Hematopoietic multipotent progenitor cell treated with erythropoietin and hydrocortisone succinate and interleukin-3 and kit ligand, for 8 days (in vitro differentiated cells): ENCODE measurements around the gene DHX58.

Source experiments
- DNase-seq: peaks from one replicate; pipeline ENCODE4 v3.0.0-alpha.2; 2015

The DHX58 gene

DNA sequence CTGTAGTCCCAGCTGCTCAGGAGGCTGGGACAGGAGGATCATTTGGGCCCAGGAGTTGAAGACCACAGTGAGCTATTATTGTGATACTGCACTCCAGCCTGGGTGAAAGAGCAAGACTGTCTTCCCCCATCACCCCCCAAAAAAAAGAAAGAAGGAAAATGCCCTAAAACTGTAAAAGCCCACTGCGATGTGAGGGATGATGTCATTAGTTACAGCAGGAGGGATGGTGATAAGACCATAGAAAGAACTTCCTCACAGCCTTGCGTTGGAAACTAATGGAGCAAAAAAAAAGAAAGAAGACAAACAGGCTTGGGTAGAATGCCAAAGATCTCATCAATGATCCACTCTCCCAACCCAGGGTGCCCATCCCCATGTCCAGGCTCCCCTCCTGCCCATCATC, 33.0 kb downstream of the DHX58 start:
- DNase-seq: no peak

DNA sequence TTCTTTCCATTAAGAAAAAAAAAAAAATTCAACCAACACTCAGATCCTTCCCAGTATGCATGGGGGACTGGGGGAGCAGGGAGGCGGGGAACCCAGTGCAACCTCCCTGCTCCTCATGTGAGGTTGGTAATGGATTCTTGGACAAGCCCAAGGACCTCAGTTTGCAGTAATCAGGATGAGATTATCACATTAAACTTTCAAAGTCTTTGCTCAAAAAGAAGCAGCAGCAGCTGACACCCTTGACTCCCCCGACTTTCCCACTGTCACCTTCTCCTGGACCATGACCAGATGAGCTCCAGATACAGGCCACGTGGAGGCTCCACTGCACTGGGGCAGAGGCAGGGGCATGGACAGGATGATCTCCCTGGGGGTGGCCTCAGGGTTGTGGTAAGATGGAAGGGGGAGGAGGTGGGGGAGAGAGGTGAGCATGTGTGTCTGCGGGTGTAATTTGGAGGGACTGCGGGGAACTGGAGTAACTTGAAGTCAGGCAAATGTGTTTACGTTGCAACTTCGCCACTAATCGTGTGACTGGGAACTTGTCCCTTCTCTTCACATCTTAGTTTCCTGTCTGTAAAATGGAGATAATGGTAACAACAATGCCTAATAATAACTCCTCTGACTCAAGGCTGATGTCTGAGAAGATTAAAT, 34.0 kb downstream of the DHX58 start:
- peak; percentile 42 for DNase-seq

DNA sequence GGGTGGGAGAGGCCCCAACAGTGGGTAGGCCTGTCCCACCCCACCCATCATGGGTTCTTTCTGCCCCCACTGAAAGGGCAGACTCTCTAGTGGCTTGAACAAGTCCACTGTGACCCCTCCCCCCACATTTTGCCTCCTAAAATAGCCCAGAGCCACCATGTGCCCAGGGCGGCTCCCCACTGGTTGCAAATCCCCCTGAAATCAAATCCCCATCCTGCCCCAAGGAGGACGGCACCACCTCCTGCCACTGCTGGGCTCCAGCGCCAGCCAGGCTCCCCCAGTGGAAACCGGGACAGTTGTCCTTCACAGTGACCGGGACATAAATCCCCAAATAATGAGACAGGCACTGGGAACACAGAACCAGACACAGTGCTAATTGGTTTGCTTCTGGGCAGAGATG, 34.8 kb downstream of the DHX58 start:
- DNase-seq: no peak

DNA sequence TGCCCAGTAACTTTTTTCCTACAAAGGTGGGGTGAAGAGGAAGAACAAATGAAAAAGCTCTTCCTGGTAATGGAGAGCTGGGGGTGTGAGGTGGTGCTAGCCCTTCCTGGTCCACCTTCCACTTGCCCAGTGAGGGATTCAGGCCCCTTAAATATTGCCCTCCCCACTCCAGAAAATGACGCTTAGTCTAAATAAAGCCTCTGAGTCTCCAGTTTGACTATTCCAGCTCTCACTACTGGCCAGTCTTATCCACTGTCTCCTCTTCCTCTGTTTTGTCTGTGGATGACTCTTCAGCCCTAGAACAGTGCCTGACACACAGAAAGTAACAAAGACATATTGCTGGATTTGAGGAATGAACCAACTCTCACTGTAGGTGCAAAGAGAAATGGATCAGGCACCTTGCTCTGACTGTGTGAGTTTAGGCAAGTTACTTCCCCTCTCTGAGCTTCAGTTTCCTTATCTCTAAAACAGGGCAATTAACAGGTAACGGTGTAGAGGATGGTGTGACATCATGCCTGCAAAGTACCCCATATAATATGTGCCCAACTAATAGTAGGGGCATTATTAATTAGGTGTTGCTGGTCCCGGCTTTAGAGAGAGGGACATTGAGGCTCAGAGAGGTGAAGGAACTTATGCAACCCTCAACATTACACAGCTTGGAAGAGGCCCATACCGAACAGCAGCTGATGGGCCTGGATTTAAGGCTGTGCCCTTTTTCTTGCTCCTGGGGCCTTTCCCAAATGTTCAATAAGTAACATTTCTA, 35.5 kb downstream of the DHX58 start:
- DNase-seq: no peak

DNA sequence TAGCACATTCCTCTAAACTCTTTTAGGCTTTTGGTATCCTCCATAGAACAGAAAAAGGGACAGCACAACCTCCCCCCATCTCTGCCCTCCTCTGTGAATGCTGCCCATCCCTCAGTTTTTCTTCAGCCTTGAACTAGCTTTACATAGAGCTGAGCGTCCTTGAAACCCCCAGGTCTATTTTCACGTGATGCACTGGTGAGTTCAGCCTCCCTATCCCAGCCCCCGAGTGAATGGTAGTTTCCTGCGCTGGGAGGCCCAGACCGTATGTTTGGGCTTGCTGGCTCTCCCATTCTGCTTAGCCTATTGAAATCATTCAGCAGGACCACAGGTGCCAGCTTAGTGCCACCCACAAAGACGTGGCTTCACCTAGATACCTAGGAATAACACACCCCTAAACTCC, 36.7 kb downstream of the DHX58 start:
- no peak for DNase-seq

DNA sequence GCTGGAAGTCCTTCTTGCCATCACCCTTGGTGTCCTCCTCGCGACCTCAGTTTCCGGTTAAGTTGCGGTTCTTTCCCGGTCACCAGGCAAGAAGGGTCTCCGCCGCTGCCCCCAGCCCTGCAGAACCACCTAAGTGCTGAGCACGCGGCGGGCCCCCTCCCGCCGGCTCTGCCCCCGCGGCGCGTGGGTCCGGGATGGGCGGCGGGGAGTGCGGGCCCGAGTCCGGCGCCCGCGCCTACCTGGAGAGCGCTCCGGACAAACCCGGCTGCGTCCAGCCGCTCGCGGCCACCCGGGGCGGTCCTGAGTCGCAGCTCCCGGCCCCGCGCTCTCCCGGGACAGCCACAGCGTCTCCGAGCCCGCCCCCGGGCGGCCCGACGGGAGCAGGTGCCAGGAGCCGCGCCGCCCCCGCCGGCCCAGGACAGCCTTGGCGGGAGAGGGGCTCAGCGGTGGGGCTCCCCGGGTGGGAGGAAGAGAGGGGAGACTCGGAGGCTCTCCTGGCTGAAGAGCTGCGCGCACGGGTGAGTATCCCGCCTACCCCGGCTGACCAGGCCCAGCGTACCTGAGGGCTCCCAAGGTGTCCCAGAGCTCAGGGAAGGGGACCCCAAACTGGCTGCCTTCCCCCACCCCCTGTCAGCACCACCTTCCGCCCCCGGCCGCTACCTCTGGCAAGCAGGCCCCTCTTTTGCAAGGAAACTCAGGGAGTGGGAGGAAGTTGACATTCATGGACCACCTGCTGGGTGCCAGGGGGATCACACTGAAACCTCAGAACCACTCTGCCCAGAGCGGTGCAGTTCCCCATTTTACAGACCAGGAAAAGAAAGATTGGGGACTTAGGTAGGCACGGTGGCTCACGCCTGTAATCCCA, 40.0 kb downstream of the DHX58 start:
- no peak for DNase-seq

DNA sequence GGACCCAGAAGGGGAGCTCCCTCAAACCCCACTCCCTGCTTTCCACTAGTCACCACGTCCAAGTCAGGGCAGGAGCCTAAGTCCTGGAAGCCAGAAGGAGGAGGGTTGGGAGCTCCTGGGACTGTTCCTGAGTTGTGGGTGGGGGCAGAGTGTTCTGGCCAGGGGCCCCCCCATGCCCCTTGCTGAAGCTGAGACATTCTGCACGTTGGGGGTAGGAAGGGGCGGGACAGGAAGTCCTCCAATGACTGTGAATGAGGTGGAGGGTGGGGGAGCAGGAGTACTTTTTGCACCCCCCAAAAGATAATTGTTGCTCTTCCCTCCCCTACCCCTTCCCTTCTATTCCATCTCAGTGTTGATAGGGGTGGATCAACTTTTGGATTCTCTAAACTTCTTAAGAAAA, 40.7 kb downstream of the DHX58 start:
- no peak for DNase-seq

DNA sequence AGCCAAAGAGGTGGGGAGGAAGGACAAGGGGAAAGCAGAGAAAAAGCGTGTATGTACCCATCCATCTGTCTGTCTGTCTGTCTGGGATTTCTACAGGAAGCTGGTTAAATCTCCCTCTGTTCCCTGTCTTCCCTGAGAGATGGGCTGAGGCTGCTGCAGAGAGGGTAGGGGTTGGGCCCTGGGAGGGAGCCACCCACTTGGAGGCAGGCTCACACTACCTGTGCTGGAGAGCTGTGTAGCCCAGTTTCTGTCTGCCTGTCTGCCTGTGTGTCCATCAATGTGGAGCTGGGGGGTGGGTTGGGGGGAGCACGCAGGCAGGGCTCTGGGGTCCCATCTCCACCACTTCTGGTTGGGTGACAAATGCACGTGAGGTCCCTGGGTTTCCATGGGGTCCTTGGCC, 43.5 kb downstream of the DHX58 start:
- no peak for DNase-seq

DNA sequence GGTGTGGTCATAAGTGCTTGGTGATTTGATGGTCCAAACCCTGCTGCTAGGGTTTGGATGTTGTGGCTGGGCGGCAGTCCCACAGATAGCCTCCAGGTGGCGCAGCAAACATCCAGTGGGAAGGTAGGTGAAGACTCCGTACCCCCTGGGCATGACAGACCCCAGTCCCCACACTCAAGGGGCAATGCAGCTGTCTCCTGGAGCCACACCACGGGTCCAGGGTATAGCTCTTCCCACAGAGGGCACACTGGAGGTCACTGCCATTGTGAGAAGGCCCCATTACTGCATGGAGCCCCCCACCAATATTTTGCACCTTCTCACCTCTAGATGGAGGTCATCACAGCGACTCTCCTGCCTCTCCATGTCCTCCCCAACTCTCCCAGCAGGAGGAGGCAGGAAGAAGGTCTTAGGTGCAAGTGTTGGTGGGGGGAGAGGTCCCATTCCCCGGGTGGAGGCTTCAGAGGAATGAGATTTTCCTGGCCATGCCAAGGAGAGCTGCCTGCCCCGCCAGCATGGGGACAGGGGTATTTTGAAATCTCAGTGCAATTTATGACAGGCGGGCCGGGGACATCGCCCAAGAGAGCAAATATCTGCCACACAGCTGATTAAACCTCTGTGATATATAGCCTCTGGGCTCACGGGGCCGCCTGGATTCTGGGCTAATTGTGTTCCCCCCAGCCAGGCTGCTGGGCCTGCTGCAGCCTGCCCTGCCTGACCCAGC, 45.0 kb downstream of the DHX58 start:
- DNase-seq: peak; percentile 63

DNA sequence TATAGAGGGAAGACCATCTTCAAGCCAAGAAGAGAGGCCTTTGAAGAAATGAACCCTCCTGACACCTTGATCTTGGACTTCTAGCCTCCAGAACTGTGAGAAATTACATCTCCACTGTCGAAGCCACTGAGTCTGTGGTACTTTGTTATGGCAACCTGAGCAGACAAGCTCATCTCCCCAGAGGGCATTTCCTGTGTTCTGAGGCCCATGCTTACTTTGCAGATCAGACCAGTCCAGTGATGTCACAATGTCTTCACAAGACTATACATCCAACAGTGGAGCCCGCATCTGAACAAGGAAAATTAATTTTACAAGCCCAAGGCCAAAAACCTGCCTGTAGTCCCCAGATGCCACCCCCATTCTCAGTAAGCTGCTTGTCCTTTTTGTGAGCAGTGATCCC, 47.3 kb downstream of the DHX58 start:
- DNase-seq: no peak

DNA sequence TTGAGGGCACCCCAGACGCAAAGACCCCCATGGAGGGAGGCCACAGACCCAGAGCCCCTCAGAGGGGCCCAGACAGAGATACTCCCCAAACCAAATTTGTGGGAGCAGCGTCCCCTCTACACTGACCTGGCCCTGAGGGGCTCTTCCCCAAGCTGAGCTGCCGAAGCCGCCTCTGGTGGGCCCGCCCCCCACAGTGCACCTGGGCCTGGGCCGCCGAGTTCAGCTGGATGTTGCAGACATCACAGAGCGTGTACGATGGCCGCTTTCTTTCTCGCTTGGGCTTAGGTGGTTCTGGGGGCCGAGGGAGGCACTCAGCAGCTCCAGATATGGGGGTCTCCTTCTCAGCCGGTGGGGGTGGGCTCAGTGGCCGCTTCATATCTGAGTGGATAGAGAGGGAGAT, 49.8 kb downstream of the DHX58 start:
- no peak for DNase-seq

DNA sequence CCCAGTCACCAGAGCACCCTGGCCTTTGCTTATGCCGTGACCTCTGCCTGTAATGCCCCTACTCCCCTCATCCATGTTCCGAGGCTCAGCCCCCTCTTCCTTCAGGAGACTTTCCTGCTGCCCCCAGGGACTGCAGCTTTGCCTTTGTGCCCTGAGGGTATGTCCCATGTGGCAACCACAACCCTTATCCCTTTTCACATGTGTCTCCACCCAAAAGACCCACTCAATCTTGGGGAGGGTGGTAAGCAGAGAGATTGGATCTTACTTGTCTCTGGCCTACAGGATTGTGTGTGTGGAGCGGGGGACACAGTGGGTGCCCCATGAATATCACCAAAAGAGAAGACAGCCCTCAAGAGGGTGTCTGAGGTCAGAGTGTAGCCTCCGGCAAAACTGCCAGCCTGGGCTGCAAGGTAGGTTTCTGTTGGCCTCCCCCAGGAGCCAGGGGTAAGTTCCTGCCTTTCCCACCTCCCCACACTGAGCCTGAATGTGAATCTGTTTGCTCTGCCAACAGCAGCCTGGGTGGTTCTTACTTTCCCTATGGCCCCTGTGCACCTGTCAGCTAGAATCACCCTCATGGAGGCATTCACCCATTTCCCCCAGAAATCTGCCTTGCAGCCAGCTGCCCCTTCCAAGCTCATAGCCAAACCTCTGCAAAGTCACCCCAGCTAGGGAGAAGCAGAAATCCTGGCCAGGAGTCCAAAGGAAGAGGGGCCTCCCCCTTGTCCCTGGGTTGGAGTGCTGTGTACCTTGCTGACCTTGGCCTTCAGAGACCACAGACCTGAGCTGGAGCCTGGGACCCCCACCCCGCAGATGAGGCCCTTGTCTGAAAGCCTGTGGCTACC, 50.6 kb downstream of the DHX58 start:
- DNase-seq: peak; percentile 76

DNA sequence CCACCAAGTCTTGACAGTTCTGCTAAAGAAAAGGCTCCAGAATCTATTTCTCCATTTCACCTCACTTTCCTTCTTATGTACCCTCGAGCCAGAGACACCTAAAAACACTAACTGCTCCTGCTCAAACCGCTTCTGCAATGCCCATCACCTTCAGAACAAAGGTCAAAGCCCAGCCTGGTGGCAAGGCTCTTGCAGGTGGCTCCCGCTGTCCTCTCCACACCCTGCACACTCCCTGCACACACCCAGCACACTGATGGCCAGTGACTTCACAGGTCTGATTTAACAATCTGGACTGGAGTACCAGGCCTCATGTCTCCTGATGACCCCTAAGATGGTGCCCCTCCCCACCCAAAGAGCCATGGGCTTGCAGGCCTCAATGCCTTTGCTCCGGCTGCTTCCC, 52.3 kb downstream of the DHX58 start:
- DNase-seq: no peak

DNA sequence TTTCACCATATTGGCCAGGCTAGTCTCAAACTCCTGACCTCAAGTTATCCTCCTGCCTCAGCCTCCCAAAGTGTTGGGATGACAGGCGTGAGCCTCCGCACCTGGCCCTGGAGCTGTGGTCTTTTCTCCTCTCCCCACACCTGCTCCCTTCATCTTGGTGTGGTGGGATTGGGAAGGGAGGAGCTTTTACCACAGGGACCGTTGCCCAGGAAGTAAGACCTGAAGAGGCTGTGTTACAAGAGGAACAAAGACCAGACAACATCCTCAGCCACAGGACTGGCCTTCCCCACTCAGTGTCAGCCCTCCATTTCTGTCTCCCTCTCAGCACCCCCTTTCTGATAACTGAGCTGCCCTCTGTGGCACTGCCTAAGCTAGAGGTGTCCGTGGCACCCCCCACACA, 52.7 kb downstream of the DHX58 start:
- DNase-seq: no peak

DNA sequence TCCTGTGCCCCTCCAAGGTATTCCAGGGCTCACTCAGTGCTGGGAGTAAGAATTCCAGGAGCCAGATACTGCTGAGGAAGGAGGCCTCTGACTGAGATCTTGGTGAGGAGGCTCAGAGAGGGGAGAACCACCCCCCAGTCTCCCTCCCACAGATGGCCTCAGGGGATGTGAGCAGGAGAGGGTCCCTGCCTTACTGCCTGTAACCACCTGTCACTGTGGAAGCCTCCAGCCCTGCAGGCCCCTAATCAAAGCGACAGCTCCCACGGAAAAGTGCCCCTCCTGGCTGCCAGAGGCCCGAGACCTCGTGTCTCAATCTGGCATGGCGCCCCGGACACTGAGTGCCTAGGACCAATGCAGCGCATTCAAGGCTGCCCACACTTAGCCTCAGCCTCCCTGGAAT, 54.5 kb downstream of the DHX58 start:
- DNase-seq: no peak

DNA sequence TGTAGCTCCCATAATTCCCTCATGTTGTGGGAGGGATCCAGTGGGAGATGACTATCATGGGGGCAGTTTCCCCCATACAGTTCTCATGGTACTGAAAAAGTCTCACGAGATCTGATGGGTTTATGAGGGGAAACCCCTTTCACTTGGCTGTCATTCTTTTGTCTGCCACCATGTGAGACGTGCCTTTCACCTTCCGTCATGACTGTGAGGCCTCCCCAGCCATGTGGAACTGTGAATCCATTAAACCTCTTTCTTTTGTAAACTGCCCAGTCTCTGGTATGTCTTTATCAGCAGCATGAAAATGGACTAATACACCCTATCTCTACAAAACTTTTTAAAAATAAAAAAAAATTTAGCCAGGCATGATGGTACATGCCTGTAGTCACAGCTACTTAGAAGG, 55.9 kb downstream of the DHX58 start:
- no peak for DNase-seq

DNA sequence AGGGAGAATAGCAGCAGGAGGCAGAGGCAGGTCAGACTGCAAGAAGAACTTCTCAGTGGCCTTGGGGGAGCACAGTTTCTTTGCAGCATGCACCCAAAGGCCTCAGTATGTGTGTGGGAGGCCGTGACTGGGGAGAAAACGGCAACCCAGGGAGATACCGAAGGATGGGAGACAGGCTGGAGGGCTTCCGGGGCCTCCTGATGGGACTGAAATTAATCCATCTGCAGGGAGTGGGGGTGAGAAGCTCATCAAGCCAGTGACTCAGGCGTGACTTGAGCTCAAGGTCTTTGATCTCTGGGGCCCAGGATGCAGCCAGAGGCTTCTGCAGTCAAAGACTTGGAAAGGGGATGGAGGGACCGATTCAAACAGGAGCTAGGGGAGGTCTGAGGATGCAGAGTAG, 57.0 kb downstream of the DHX58 start:
- DNase-seq: no peak

DNA sequence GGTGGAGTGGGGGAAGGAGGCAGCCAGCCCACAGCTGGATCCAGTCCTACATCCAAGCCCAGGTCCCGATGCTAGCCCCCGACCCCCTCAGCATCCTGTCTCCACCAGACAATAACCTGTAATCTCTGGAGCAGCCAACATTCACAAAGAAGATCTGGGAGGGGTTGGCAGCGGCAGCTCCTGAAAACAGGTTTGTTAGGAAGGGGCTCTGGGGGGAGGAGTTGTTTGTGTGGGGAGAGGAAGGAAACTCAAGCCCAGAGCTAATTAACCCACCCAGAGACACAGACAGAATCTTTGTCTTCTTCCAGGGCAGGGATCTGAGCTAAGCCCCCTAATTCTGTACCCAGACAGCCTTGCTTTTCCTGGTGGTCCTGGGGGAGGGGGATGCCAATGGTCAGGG, 57.5 kb downstream of the DHX58 start:
- DNase-seq: no peak

DNA sequence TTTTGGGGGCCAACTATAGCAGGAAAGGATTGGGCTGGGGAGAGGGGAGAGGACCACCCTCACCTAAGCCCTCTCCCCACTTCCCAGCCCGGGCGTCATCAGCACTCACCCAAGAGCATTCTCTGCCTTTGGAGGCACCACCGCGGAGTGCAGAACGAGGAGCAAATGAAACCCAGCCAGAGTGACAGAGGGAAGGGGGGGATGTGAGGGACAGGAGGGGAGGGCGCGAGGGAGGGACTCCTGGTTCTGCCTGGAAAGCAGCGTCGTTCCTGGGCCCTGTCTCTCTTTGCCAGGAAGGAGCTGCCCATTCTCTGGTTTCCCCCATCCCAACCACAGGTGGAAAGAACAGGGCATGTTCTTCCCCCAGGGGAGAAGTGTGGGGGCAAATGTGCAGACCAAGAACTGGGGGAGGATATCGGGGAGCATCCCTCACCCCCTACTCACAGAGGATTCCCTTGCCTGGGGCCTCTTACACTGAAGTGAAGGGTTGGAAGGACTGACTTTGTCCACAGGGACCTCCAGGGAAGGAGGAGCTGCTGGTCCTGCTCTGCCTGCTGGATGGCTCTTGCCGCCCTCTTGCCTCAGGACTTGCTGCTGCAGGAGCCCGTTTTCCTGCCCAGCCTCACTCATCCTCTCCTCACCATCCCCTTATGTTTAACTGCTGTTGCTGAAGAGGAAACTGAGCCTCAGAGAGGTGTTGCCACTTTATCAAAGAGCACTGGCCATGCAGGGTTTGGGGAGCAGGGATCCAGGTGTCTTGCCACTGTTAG, 58.6 kb downstream of the DHX58 start:
- DNase-seq: no peak

DNA sequence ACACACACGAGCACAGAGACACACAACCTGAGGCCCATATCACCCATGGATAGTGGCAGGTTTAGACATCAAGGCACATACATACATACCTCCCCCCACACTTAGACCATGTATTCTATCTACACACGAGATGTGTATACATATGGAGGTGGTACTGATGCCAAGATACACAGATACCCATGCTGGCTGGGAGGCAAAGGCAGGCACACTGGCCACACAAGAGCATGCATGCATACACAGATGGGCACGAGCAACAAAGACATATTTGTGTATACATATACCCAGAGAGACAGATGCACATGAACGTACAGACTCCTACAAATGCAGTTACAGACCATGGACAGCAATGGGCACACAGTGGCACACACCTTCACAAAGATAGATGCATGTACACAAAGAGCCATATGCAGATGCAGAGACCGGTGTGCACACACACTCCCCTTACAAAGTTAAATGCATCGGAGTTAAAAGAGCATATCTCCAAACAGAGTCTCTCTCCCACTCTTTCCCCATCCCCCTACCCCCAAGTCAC, 60.1 kb downstream of the DHX58 start:
- no peak for DNase-seq

DNA sequence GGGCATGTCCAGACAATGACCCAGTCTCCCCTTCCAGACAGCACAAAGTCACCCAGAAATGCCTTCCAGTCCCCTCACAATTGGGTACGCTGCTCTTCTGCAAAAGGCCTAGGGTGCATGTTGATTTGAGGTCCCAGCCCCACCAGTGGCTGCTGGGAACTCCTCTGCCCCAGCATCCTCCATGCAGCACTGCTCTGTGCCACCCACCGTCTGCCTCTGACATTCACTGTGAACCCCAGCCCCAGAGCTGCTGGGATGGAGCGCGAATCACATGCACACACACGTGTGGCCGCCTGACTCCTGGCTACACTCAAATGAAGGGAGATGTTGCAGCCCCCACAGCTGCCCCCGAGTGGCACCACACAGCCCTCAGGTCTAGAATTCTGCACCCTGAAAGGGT, 60.9 kb downstream of the DHX58 start:
- DNase-seq: no peak
